Measurements from ENCODE around the gene EML5. TPM values are rescaled to one million over a fixed set of nuclear protein-coding genes. Genes with fewer than 3 reads are reported as not detected.
"Not testable (repeated sequence)": the region's sequence is repeated elsewhere in the genome, so short reads cannot be mapped to it uniquely, and the experiment has no call there.

The EML5 gene
- 1 to 10 TPM in 3 of 4 donors, under 1 TPM in 1; 0.35 to 3.4 (median 2.5) TPM for polyA plus RNA-seq (ENCODE audit: insufficient read length in 4 of 4)

GRCh38 chr14:88792473-88793258 lies at the start of gene EML5:
Gene EML5 (minus strand): TSS chr14:88792953. CDS start chr14:88792503, 450 bp downstream.
- DNase-seq (ENCODE audit: low read depth in 4 of 4, low spot score in 3 of 4), result peak in 3 of 4 donors; percentile 46 to 65 (median 63)

GRCh38 chr14:88842414-88842813 lies 49.7 kb upstream of the EML5 start:
- DNase-seq (ENCODE audit: low read depth in 4 of 4, low spot score in 3 of 4), result no peak

- DNase-seq (ENCODE audit: low read depth in 4 of 4, low spot score in 3 of 4), result no peak
Measured at GRCh38 chr14:88841741-88842140, 49.0 kb upstream of the EML5 start.

- no peak for DNase-seq (ENCODE audit: low read depth in 4 of 4, low spot score in 3 of 4)
Measured at GRCh38 chr14:88840926-88841325, 48.2 kb upstream of the EML5 start.

- DNase-seq (ENCODE audit: low read depth in 4 of 4, low spot score in 3 of 4), result no peak
Measured at GRCh38 chr14:88838015-88838414, 45.3 kb upstream of the EML5 start.

- DNase-seq (ENCODE audit: low read depth in 4 of 4, low spot score in 3 of 4), result no peak
Measured at GRCh38 chr14:88837495-88837894, 44.7 kb upstream of the EML5 start.

GRCh38 chr14:88835661-88836060 lies 42.9 kb upstream of the EML5 start:
- DNase-seq (ENCODE audit: low read depth in 4 of 4, low spot score in 3 of 4), result no peak

GRCh38 chr14:88834883-88835431 lies 42.2 kb upstream of the EML5 start:
- DNase-seq (ENCODE audit: low read depth in 4 of 4, low spot score in 3 of 4), result no peak

GRCh38 chr14:88831284-88831683 lies 38.5 kb upstream of the EML5 start:
- DNase-seq (ENCODE audit: low read depth in 4 of 4, low spot score in 3 of 4), result no peak

GRCh38 chr14:88829685-88830302 lies 37.0 kb upstream of the EML5 start:
- no peak for DNase-seq (ENCODE audit: low read depth in 4 of 4, low spot score in 3 of 4)

GRCh38 chr14:88829188-88829587 lies 36.4 kb upstream of the EML5 start:
- DNase-seq (ENCODE audit: low read depth in 4 of 4, low spot score in 3 of 4), result no peak

GRCh38 chr14:88825503-88825902 lies 32.8 kb upstream of the EML5 start:
- DNase-seq (ENCODE audit: low read depth in 4 of 4, low spot score in 3 of 4), result no peak

GRCh38 chr14:88825078-88825458 lies 32.3 kb upstream of the EML5 start:
- peak in 2 of 4 donors; percentile 0 to 6 for DNase-seq (ENCODE audit: low read depth in 4 of 4, low spot score in 3 of 4)

GRCh38 chr14:88824314-88825077 lies 31.7 kb upstream of the EML5 start, which contains the start of gene TTC8:
Gene TTC8 (plus strand): TSS chr14:88824651. CDS start chr14:88824708, 57 bp downstream.
- peak; percentile 80 to 87 (median 82) for DNase-seq (ENCODE audit: low read depth in 4 of 4, low spot score in 3 of 4)

GRCh38 chr14:88823968-88824313 lies 31.2 kb upstream of the EML5 start:
- no peak for DNase-seq (ENCODE audit: low read depth in 4 of 4, low spot score in 3 of 4)

- no peak for DNase-seq (ENCODE audit: low read depth in 4 of 4, low spot score in 3 of 4)
Measured at GRCh38 chr14:88821888-88822287, 29.1 kb upstream of the EML5 start.

- DNase-seq (ENCODE audit: low read depth in 4 of 4, low spot score in 3 of 4), result no peak
Measured at GRCh38 chr14:88821378-88821777, 28.6 kb upstream of the EML5 start.

GRCh38 chr14:88819674-88820073 lies 26.9 kb upstream of the EML5 start:
- not testable (repeated sequence) for DNase-seq (ENCODE audit: low read depth in 4 of 4, low spot score in 3 of 4)

- DNase-seq (ENCODE audit: low read depth in 4 of 4, low spot score in 3 of 4), result no peak
Measured at GRCh38 chr14:88818018-88818417, 25.3 kb upstream of the EML5 start.

GRCh38 chr14:88815980-88816379 lies 23.2 kb upstream of the EML5 start:
- no peak for DNase-seq (ENCODE audit: low read depth in 4 of 4, low spot score in 3 of 4)

GRCh38 chr14:88808359-88808758 lies 15.6 kb upstream of the EML5 start:
- no peak for DNase-seq (ENCODE audit: low read depth in 4 of 4, low spot score in 3 of 4)

Measured in left renal pelvis (tissue), 4 donors.